NB4 (cell line): ENCODE measurements around the gene MTHFS.

Experiments
- POLR2A ChIP-seq: IDR thresholded peaks from 2 replicates; pipeline ENCODE4 v1.6.1; 2011; ENCODE audit warnings: mild to moderate bottlenecking; ENCODE audit not compliant: insufficient read length; ENCODE audit errors: extremely low read depth
- TF ChIP-seq, protein P1 (sequence below): IDR thresholded peaks from one replicate; pipeline ENCODE4 v1.5.1; 2012; ENCODE audit warnings: low read depth, low read length

DNA sequence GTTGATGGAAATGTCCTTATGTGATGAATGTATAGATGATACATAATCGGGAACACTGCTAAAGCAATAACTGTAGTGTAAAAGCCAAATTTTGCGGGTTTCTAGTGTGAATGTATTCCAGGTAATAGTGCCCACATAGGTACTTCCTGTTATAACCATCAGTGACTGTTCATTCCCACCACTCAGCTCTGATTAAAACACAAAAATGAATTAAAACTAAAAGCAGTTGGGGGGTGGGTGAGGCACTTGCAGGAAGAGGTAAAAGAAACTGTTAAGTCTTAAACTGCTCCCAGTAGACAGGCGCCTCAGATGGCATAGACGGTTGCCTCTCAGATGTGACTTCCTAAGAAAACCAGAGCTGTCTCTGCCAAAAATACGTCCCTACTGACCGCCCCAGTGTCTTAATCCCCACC, 893 bp upstream of the MTHFS start:
- TF ChIP-seq, protein P1, sequence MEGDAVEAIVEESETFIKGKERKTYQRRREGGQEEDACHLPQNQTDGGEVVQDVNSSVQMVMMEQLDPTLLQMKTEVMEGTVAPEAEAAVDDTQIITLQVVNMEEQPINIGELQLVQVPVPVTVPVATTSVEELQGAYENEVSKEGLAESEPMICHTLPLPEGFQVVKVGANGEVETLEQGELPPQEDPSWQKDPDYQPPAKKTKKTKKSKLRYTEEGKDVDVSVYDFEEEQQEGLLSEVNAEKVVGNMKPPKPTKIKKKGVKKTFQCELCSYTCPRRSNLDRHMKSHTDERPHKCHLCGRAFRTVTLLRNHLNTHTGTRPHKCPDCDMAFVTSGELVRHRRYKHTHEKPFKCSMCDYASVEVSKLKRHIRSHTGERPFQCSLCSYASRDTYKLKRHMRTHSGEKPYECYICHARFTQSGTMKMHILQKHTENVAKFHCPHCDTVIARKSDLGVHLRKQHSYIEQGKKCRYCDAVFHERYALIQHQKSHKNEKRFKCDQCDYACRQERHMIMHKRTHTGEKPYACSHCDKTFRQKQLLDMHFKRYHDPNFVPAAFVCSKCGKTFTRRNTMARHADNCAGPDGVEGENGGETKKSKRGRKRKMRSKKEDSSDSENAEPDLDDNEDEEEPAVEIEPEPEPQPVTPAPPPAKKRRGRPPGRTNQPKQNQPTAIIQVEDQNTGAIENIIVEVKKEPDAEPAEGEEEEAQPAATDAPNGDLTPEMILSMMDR: no peak
- TF ChIP-seq POLR2A: no peak
